ENCODE results near the gene CLASRP.

The CLASRP gene

DNA sequence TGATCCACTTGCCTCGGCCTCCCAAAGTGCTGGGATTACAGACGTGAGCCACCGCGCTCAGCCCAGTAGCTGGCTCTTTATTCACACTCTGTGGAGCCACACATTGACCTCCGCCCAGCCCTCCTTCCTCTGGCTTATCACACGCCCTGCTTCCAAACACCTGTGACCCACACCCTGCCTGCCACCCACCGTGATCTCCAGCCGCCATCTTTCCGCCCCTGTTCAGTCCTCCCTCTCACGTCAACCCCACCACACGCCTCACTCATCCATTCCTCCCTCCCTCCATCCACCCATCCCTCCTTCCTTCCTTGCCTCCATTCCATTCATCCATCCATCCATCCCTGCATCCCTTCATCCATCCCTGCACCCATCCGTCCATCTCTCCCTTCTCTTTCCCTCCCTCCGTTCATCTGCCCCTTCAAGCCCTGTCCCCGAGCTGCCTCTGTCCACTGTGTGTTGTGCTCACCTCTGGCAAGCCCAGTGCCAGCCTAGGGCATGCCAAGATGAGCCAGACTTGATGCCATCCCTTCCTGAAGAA lies 19.8 kb downstream of the CLASRP start:
- in situ Hi-C loops (cut with MboI; ENCODE audit: low sequenced_read_pairs) = no loop called here

DNA sequence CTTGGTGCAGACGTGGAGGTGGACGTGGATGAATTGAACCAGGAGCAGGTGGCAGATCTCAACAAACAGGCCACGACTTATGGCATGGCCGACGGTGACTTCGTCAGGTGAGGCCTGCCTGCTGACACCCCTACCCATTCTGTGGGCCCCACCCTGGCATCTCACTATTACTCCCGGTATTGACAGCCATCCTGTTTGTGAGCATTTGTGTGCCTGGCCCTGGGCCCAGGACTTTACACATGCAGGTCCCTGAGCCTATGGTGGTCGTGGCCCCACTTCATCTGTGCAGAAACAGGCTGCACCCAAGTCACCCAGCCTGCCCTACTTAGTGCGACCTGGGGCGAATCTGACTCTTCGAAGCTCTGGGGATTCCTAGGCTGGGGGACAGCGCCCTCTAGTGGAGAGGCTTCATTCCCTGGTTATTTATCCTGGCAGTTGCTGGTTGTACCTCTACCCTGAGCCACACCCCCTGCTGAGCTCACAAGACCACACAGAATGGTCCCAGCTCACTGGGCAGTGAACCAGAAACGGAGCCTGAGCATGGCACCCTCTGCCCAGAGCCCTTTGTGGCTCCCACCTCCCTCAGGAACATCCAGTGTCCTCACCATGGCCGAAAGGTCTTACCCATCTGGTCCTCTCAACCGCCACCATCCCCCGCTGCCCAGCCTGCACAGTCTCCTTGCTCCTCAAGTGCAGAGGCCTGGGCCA lies 20.6 kb downstream of the CLASRP start:
- in situ Hi-C loops (cut with MboI; ENCODE audit: low sequenced_read_pairs) = no loop called here

DNA sequence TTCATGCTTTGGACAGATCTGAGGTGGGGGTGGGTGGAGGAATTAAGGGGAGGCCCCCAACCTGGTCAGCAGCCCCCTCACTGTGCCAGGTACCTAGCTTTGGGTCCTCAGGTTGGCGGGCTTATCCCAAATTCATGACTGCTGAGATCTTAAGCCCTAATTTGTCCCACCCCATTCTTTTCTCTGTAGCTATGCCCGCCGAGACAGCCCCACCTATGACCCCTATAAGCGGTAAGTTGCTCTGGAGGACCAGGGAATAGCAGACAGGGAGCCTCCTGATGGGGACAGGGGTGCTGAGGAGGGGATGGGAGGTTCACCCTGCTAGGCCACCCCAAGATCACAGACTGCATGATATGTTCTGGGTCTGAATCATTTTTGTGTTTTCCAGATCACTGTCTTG lies 23.1 kb downstream of the CLASRP start:
- in situ Hi-C loops (cut with MboI; ENCODE audit: low sequenced_read_pairs) = no loop called here

DNA sequence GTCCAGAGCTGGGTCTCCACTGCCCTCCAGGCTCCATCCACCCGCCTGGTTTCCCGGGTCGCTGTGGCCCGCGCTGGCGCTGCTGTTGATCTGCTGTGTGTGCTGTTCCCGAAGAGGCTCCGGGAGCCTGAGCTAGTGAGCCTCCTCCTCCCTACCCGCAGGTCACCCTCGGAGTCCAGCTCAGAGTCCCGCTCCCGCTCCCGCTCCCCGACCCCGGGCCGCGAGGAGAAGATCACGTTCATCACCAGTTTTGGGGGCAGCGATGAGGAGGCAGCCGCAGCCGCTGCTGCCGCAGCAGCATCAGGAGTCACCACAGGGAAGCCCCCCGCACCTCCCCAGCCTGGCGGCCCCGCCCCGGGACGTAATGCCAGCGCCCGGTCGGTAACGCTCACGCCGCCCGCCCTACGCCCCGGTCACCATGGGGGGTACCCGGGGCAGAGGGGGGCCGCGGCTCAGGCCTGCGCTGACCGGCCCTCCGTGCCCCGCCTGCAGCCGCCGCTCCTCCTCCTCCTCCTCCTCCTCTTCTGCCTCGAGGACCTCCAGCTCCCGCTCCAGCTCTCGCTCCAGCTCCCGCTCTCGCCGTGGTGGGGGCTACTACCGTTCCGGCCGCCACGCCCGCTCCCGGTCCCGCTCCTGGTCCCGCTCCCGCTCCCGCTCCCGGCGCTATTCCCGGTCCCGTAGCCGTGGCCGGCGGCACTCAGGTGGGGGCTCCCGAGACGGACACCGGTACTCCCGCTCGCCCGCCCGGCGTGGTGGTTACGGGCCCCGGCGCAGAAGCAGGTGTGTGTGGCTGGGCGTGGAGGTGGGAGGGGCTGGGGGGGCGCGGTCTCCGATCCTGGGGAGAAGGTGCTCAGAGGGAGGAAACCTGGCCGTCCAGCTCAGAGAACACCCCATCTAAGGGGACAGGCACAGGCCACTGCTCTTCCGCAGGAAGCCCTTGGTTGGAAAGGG lies 25.3 kb downstream of the CLASRP start:
- in situ Hi-C loops (cut with MboI; ENCODE audit: low sequenced_read_pairs) = no loop called here

DNA sequence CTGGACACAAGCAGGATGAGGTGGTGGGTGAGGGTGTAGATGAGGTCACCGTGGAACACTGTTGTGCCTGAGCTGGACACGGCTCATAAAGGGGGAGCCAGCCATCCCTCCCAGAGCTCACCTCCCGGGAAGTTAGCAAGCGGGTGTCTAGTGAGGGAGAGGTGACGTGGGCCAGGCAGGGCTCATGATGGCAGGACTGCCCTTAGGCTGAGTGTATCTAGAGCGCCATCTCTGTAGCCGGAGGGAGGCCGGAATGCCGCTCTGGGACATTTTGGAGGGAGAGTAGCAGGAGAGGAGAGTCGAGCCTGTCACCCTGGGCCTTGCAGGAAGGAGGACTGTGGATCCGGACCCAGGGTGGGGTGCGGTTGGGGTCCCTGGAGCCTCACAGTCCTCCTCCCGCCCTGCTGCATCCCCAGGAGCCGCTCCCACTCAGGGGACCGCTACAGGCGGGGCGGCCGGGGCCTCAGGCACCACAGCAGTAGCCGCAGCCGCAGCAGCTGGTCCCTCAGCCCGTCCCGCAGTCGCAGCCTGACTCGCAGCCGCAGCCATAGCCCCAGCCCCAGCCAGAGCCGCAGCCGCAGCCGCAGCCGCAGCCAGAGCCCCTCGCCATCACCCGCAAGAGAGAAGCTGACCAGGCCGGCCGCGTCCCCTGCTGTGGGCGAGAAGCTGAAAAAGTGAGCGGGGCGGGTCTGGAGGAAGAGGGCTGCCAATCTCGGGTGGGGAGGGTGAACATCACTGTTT lies 28.2 kb downstream of the CLASRP start:
- in situ Hi-C loops (cut with MboI; ENCODE audit: low sequenced_read_pairs) = no loop called here

DNA sequence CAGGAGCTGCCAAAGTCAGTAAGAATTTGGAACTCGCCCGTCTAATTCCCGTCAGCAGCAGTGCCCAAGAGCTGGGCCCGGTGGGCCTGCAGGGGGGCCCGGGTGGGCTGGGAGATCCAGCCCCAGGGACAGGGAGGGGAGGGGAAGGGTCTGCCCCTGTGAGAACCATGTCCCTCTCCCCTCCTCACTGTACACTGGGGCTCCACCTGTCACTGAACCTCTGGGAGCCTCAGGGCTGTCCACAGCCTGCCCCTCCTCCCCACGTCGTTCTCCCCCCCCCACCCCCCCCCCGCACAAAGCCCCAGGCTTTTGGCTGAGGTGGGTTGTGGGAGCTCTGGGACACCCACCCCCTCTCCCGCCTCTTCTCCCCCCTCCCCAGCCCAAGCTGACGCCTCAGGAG lies 29.2 kb downstream of the CLASRP start:
- in situ Hi-C loops (cut with MboI; ENCODE audit: low sequenced_read_pairs) = no loop called here

DNA sequence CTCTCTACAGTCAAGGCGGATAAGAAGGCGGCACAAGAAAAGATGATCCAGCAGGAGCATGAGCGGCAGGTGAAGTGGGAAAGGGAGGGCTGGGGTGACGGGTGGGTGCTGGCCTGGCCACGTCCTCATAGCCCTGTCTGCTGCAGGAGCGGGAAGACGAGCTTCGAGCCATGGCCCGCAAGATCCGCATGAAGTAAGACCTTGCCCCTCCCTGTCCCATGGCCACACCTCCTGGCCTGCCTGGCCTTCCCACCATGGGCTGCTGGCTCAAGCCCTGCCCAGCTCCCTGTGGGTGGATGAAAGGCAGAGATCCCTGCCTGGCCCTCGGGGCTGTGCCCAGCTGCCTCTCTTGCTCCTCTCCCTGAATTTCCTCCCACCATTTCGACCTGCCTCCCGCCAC lies 30.2 kb downstream of the CLASRP start:
- in situ Hi-C loops (cut with MboI; ENCODE audit: low sequenced_read_pairs) = no loop called here

DNA sequence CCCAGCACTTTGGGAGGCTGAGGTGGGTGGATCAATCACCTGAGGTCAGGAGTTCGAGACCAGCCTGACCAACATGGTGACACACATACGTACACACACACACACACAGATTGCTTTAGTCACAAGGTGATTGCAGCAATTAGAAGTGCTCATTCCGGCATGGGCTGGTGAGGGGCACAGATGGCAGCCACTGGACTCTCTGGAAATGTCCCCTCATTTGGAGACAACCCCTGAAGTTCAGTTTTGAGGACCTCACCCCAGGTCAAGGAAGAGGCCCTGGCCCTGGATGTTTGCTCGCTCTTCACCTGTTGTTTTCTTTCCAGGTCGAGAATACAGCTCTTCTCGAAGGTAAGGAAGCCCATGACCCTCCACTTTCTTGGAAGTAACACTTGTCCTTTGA lies 31.4 kb downstream of the CLASRP start:
- in situ Hi-C loops (cut with MboI; ENCODE audit: low sequenced_read_pairs) = no loop called here

DNA sequence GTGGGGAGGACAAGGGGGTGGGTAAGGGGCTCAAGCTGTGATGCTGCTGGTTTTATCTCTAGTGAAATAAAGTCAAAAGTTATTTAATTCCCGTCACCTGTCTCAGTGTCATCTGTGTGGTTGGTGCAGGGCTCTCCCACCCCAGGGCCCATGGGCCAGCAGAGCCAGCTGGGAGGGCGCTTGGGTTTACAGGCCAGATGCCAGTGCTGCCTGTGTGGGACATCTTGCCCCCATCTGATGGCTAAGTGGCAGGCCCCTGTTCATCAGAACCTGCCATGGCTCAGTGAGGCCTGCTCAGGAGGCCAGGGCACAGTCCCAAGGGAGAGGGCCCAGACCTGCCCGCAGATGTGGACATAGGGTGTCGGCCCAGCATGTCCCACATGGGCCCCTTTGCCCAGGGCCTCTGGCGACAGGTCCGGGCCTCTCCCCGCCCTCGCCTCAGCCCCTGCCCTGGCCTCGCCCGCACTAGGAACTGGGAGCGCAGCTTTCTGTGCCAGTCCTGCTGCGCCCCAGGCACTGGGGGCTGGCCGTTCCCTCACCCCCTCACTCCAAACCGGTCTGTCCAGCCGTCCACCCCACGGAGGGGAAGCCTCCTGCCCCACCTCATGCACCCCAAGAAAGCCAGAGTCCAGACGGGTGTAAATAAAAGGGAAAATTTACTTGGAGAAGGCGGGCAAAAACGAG lies 32.2 kb downstream of the CLASRP start:
- in situ Hi-C loops (cut with MboI; ENCODE audit: low sequenced_read_pairs) = no loop called here

DNA sequence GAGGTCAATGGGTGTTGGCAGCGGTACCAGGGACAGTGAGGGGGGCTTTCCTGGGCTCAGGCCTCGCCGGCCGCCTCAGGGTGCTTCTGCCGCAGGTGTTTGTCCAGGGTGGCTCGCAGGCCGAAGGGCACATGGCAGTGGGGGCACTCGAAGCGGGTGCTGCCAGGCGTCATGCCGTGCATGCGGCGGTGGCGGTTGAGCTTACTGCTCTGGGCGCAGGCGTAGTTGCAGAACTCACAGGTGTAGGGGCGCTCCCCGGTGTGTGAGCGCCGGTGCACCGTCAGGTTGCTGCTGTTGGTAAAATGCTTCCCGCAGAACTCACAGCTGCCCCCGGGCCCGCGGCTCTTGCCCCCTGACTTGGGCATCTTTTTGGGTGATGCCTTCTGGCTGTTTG lies 32.7 kb downstream of the CLASRP start:
- in situ Hi-C loops (cut with MboI; ENCODE audit: low sequenced_read_pairs) = no loop called here

DNA sequence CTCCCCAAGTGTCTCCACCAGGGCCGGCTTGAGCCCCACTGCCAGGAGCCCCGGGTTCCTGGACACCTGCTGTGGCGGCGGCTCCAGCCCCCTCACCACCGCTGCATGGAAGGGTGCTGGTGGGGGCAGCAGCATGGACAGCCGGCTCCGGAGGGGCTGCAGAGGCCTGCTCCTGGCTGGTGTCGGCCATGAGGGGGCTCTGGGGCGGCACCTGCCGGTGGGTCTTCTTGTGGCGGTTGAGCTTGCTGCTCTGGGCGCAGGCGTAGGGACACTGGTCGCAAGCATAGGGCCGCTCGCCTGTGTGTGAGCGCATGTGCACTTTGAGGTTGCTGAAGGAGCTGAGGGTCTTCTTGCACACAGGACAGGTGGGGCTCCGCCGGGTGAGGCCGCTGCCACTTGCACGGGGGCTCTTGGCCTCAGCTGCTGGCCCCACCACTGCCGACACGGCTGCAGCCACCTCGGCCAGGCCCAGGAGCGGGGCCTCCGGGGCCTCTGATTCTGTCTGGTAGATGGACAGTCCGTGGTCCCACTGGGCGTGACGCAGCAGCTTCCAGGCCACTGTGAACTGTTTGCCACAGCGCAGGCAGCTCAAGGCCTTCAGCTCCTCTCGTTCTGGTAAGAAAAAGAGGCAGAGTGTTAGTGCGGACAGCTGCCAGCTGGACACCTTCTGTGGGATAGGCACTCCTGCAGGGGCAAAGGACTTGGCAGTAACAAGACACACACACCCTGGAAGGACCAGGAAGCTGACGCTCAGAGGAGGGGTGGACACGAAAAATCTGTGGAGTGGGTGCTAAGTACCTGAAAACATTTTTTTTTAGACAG lies 33.3 kb downstream of the CLASRP start:
- in situ Hi-C loops (cut with MboI; ENCODE audit: low sequenced_read_pairs) = no loop called here

DNA sequence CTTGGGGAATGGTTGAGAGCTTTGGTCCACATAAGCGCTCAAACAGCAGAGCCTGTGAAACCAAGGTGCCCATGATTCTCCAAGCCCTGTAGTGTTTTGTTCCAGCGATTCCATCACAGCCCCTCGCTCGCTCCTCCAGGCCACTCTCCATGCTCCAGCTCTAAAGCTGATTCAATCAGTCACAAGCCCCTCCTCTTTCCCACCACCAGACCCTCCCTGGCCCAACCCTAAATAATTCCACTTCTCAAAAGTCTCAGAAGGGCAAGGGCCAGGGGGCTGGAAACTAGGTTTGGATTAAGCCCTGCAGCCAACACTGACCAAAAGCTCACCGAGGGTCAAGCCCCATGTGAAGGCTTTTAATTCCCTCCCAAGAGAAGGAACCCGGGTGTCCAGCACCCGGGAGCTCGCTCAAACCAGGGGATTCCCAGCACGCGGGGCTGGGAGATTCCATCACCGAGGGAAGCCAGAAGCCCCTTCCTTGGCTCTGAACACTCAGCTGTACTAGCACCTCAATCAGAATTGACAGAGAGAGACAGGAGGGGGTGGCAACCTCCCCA lies 36.0 kb downstream of the CLASRP start:
- in situ Hi-C loops (cut with MboI; ENCODE audit: low sequenced_read_pairs) = no loop called here

DNA sequence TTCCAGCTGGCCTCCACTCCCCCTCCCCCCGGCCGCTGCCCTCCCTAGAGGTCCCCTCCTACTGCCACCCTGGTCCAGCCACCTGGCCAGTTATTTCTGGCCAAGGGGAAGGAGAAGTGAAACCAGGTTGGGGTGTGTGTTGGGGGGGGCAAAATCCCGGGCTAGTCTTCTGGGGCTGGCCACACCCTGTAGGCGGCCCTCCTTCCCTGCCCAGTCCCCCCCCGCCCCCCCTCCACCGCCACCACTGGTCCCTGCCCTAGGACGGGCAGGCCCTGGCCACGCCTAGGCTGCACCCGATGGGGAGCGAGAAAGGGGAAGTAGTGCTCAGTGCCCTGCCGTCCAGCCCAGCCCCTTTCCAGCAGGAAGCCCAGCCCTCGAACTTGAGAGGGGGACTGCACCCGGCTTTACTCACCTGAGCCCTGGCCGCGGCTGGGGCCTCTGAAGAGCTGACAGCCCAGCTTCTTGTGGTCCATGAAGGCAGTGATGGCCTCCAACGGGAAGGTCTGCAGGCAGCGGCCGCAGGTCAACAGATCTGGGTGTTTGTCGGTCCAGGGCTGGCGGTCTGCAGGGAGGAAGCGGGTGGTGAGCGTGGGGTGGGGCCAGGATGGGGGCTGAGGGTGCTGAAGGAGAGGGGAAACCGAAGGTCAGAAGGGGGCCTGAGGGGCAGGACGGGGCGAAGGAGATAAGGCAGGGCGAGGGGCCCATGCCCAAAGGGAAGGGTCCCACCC lies 36.6 kb downstream of the CLASRP start:
- in situ Hi-C loops (cut with MboI; ENCODE audit: low sequenced_read_pairs) = no loop called here

DNA sequence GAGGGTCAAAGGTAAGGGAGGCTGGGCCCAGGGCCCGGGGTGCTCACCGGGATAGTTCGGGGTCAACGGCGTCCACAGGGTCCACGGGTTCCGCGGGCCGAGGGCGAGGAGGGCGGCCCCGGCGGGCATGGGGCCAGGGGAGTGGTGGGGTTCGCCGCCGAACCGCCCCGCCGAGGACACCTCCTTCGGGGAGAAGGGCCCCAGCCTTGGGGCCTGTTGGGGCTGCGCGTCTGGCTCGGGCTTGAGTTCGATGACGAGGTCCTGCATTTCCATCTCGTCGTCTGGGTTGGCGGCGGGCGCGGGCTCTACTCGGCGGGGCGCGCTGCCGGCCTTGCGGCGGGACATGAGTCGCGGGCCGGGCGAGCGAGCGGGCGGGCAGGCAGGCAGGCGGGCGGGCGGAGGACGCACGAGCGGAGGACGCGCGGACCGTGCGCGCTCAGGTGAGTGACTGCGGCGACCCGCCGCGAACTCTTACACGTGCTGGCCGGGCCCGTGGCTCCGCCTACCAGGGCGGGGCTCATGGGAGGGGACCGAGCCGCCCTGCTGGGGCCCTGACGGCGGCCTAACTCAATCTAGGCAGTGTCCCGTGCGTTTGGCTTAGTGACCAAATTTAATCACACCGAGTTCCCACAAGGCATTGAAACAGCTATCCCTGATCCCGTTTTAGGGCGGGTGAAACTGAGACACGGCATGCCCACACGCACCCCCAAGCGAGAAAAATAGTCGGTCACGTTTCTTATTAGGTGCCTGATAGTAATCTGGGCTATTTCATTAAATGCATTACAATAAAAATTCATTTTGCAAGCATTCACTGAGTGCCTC lies 37.4 kb downstream of the CLASRP start, which contains the start of gene ZNF296:
ZNF296 (minus strand) TSS at position 450 of the 822 bp plus-strand sequence; CDS start at position 345, 105 bp downstream.
- in situ Hi-C loops (cut with MboI; ENCODE audit: low sequenced_read_pairs) = no loop called here

DNA sequence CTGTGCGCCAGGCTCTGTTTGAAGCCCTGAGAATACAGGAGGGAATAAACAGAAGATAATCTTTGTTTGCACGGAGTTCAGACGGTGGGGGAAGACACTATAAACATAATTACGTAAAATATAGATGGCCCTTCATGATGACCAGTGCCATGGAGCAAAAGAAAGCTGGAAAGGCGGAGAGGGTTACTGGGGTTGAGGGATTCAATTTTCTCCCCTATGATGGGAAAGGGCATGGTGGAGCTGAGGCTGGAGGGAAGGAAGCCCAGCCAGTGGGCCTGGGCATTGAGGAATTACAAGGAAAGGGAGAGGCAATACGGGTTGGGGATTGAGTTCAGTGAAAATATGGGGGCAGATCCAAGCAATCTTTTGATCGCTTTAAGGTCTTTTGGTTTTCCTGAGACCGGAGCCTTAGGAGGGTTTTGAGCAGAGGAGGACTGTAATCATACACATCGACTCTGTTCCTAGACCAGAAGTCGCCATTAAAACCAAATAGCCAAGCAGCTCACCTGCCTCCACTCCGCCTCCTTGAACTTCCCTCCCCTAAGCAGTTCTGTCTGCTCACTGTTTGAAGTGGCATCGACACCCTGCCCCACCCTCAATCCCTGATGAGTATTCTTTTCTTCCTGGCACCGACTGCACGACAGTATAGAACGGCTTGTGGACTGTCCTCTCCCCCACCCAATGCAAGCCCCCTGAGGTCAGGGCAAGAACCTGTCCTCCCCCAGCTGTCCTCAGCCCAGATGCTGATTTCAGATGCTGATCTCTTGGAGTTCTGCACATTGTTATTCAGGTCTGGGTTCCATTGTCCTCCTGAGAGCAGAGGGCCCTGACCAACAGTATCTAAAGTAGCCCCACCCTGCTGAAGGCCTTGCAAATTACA lies 38.2 kb downstream of the CLASRP start:
- in situ Hi-C loops (cut with MboI; ENCODE audit: low sequenced_read_pairs) = no loop called here

DNA sequence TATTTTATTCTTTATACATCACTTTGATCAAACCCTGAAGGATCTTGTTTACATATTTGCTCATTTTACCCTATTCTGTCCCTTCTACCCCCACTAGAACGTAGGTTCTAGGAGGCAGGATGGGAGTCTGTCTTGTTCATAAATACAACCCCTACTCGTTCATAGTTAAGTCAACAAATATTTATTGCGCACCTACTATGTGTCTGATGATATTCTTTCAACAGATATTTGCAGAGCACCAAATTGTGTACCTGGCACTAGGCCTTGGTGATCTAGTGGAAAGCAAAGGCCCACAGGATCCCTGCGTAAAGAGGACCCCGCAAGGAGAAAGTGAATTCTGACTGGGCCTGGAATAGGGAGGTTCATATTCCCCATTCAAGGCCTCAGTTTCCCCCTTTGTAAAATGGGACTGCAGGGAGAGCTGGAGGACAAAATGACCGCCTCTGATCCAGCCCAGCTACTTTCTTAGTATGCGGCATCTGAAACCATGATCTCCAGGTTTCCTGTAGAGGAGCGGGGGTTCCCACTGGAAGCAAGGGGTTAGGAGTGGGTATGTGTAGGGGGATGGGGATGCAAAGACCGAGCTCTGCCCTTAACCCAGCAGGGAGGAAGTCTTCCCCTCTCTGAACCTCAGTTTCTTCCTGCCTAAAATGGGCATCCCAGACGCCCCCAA lies 39.7 kb downstream of the CLASRP start:
- in situ Hi-C loops (cut with MboI; ENCODE audit: low sequenced_read_pairs) = no loop called here

Data from hTERT RPE-1 (cell line).